A549 (cell line): ENCODE results near the gene APP.

Source experiments
- CTCF ChIP-seq: fragments of >200 bp; sonication (Bioruptor Twin); formaldehyde crosslinking; IDR thresholded peaks from 3 replicates; pipeline ENCODE4 v1.5.1; 2016
- ZNF302 ChIP-seq: fragments of 250-450 bp; sonication (Bioruptor Pico); IDR thresholded peaks from 2 replicates; pipeline ENCODE4 v1.9.0; 2021; ENCODE audit warnings: inconsistent platforms, mild to moderate bottlenecking, moderate library complexity

GRCh38 chr21:26124896-26125295 lies 45.7 kb downstream of the APP start:
- TF ChIP-seq ZNF302 (CRISPR knock-in tag) (no peak), CTCF (no peak)
